ENCODE results near the gene NAT16.

DNA sequence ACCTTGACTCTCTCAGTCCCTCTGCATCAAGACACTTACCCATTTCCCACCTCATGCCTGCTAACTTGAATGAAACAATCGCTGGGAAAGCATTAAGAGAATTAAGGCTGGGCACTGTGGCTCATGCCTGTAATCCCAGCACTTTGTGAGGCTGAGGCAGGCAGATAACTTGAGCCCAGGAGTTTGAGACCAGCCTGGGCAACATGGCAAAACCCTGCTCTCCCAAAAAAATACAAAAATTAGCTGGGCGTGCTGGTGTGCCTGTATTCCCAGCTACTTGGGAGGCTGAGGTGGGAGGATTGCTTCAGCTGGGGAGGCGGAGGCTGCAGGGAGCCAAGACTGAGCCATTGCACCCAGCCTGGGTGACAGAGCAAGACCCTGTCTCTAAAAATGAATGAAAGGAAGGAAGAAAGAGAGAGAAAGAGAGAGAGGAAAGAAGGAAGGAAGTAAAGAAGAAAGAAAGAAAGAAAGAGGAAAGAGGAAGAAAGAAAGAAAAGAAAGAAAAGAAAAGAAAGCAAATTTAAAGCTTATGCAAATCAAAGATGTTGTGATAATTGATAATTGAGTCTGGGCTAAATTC, 52.5 kb downstream of the NAT16 start:
- TF ChIP-seq, protein P1, sequence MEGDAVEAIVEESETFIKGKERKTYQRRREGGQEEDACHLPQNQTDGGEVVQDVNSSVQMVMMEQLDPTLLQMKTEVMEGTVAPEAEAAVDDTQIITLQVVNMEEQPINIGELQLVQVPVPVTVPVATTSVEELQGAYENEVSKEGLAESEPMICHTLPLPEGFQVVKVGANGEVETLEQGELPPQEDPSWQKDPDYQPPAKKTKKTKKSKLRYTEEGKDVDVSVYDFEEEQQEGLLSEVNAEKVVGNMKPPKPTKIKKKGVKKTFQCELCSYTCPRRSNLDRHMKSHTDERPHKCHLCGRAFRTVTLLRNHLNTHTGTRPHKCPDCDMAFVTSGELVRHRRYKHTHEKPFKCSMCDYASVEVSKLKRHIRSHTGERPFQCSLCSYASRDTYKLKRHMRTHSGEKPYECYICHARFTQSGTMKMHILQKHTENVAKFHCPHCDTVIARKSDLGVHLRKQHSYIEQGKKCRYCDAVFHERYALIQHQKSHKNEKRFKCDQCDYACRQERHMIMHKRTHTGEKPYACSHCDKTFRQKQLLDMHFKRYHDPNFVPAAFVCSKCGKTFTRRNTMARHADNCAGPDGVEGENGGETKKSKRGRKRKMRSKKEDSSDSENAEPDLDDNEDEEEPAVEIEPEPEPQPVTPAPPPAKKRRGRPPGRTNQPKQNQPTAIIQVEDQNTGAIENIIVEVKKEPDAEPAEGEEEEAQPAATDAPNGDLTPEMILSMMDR (IDR thresholded peaks at IDR 0.05 in 8 of 11, conservative IDR thresholded peaks at IDR 0.05 in 3 of 11) = no peak
- TF ChIP-seq POLR2AphosphoS5 (IDR thresholded peaks at IDR 0.05) = no peak
- no peak for TF ChIP-seq POLR2A (IDR thresholded peaks at IDR 0.05)
